Aorta (tissue), 5 donors: ENCODE results near the gene RNASET2. TPM values are rescaled to one million over a fixed set of nuclear protein-coding genes. Genes with fewer than 3 reads are reported as not detected.
"Not testable (repeated sequence)": the region's sequence is repeated elsewhere in the genome, so short reads cannot be mapped to it uniquely, and the experiment has no call there.

Experiments used
- ATAC-seq: fragments of 200-7000 bp; cut with Tn5 transposase; one replicate; pipeline ENCODE4 v1.9.1; 2022; ENCODE audit warnings: moderate library complexity; ENCODE audit not compliant: low FRiP score
- DNase-seq, 2 donors: peaks; one replicate each; pipeline ENCODE4 v3.0.0-alpha.2; 2020
- H3K27ac ChIP-seq, 2 donors: one replicate each; pipeline ENCODE4 v1.5.1; 2013; ENCODE audit warnings: low read length in 2 of 2, mild to moderate bottlenecking in 2 of 2, moderate library complexity in 2 of 2, control low read depth in 1 of 2, inconsistent platforms in 1 of 2, low read depth in 1 of 2
- H3K27me3 ChIP-seq, 2 donors: one replicate each; pipeline ENCODE4 v1.6.1; 2013; ENCODE audit warnings: control low read depth in 1 of 2, low read length in 1 of 2, mild to moderate bottlenecking in 1 of 2, moderate library complexity in 1 of 2; ENCODE audit not compliant: insufficient read depth in 2 of 2, control insufficient read depth in 1 of 2
- H3K36me3 ChIP-seq, 2 donors: one replicate each; pipeline ENCODE4 v1.6.1; 2013; ENCODE audit warnings: control low read depth in 1 of 2, low read length in 1 of 2, mild to moderate bottlenecking in 1 of 2; ENCODE audit not compliant: insufficient read depth in 2 of 2, control insufficient read depth in 1 of 2
- H3K4me1 ChIP-seq, 2 donors: one replicate each; pipeline ENCODE4 v1.6.1; 2013; ENCODE audit warnings: low read length in 2 of 2, control low read depth in 1 of 2, mild to moderate bottlenecking in 1 of 2, moderate library complexity in 1 of 2; ENCODE audit not compliant: insufficient read depth in 2 of 2, control insufficient read depth in 1 of 2
- H3K4me3 ChIP-seq, 2 donors: one replicate each; pipeline ENCODE4 v1.5.1; 2013; ENCODE audit warnings: low read length in 2 of 2, control low read depth in 1 of 2, mild to moderate bottlenecking in 1 of 2
- H3K9me3 ChIP-seq: one replicate; pipeline ENCODE4 v1.6.1; 2013; ENCODE audit warnings: mild to moderate bottlenecking, low read length; ENCODE audit not compliant: control insufficient read depth
- WGBS, 2 donors: extraction: QIAGEN DNeasy Blood & Tissue Kit; methylation state at CpG; one replicate each; pipeline ENCODE4 v1.1.7; 2013; 5-methylcytosine and 5-hydroxymethylcytosine counted together
- intact Hi-C, 2 donors: fragments of 100-400 bp; cut with DNase I; formaldehyde crosslinking; loops; one replicate each; pipeline versions ENCODE4 v1.14.2 to v1.15.0; 2022
- polyA plus RNA-seq, 2 donors: library from polyadenylated mRNA; stranded (reverse); fragments of 200-250 nt; gene quantifications; one replicate each; pipeline ENCODE4 v1.2.3, GENCODE V29; 2013
- total RNA-seq, 2 donors: library from RNA; stranded (reverse); fragmentation: NEBNext Ultra II Directional; extraction: Animal tissue kit (Norgen Biotek cat#: 25700); gene quantifications; one replicate each; pipeline ENCODE4 v1.2.1, GENCODE V29; 2021
- donor health status: healthy with polysubstance abuse.
- donor health status: Bipolar disorder and iron deficiency.
- donor health status: DM: no; HTN: no; CAD: no.
- donor health status: DM: no; HTN: no; CAD: no.
- donor health status: DM: yes; HTN: yes; CAD: no.

RNASET2 gene
- total and polyA plus RNA-seq, 4 donors = 23.3 to 64.8 (median 34.4) TPM

GRCh38 chr6:166900956-166901607 is 55.3 kb downstream of the RNASET2 start:
- H3K4me1 ChIP-seq = no peaks in the 10 kb centered on the region
- no peak overlapping the region for H3K4me3 ChIP-seq
- ATAC-seq (no peak), DNase-seq (no peak)
- no peak overlapping the region for H3K27ac ChIP-seq
- intact Hi-C loops = no loop called here
- H3K36me3 ChIP-seq = no peaks in the 10 kb centered on the region
- H3K9me3 ChIP-seq = peaks cover 2% of the 10 kb centered on the region
- H3K27me3 ChIP-seq = no peaks in the 10 kb centered on the region
- WGBS, 2 donors = 92 to 95% methylated on average over 53 of the region's 53 CpGs

- WGBS, 2 donors = 91 to 96% methylated on average over 61 of the region's 61 CpGs
- Histone ChIP-seq H3K27ac (no peak overlapping the region), H3K4me3 (no peak overlapping the region)
These were observed 56.1 kb downstream of the RNASET2 start for GRCh38 chr6:166900130-166900708.

GRCh38 chr6:166898910-166899309 is 57.4 kb downstream of the RNASET2 start:
- Histone ChIP-seq H3K27ac (no peak overlapping the region), H3K27me3 (no peaks in the 10 kb centered on the region), H3K9me3 (peaks cover 2% of the 10 kb centered on the region), H3K36me3 (no peaks in the 10 kb centered on the region), H3K4me1 (no peaks in the 10 kb centered on the region), H3K4me3 (no peak overlapping the region)
- WGBS, 2 donors = 96% methylated on average over 35 to 36 of the region's 36 CpGs
- intact Hi-C loops = no loop called here
- ATAC-seq = no peak
- DNase-seq = no peak

More at GRCh38 chr6:166900130-166900708, 56.1 kb downstream of the RNASET2 start:
- ATAC-seq (no peak), DNase-seq (no peak)
- Histone ChIP-seq H3K27me3 (no peaks in the 10 kb centered on the region), H3K36me3 (no peaks in the 10 kb centered on the region), H3K9me3 (peaks cover 2% of the 10 kb centered on the region), H3K4me1 (no peaks in the 10 kb centered on the region)
- intact Hi-C loops = no loop called here

GRCh38 chr6:166894614-166895013 is 61.7 kb downstream of the RNASET2 start:
- H3K27me3 ChIP-seq, H3K9me3 ChIP-seq, H3K4me1 ChIP-seq, DNase-seq, intact Hi-C loops, H3K4me3 ChIP-seq, ATAC-seq, H3K27ac ChIP-seq, H3K36me3 ChIP-seq: not testable (repeated sequence)
- WGBS, 2 donors = 88 to 93% methylated on average over 7 of the region's 7 CpGs

- H3K9me3 ChIP-seq, intact Hi-C loops, H3K27me3 ChIP-seq, ATAC-seq, H3K4me1 ChIP-seq, H3K27ac ChIP-seq, H3K36me3 ChIP-seq, DNase-seq, H3K4me3 ChIP-seq: not testable (repeated sequence)
- 28 to 45% methylated on average over 5 of the region's 5 CpGs for WGBS, 2 donors
These were observed 63.9 kb downstream of the RNASET2 start for GRCh38 chr6:166892472-166892871.

- H3K9me3 ChIP-seq, H3K36me3 ChIP-seq, H3K4me1 ChIP-seq, H3K27ac ChIP-seq, DNase-seq, ATAC-seq, H3K27me3 ChIP-seq, intact Hi-C loops, H3K4me3 ChIP-seq: not testable (repeated sequence)
- WGBS, 2 donors = 78 to 86% methylated on average over 4 of the region's 4 CpGs
These were observed 69.6 kb downstream of the RNASET2 start for GRCh38 chr6:166886773-166887172.

- H3K4me3 ChIP-seq, ATAC-seq, H3K27ac ChIP-seq, DNase-seq, H3K9me3 ChIP-seq, H3K36me3 ChIP-seq, H3K27me3 ChIP-seq, H3K4me1 ChIP-seq, intact Hi-C loops: not testable (repeated sequence)
- WGBS, 2 donors = 81 to 82% methylated on average over 11 of the region's 11 CpGs
These were observed 71.4 kb downstream of the RNASET2 start for GRCh38 chr6:166884958-166885357.

GRCh38 chr6:166879594-166879993 is 76.8 kb downstream of the RNASET2 start:
- no peak for ATAC-seq
- Histone ChIP-seq H3K4me3 (no peak overlapping the region), H3K36me3 (no peaks in the 10 kb centered on the region), H3K4me1 (no peaks in the 10 kb centered on the region), H3K9me3 (no peaks in the 10 kb centered on the region), H3K27me3 (no peaks in the 10 kb centered on the region), H3K27ac (no peak overlapping the region)
- no peak for DNase-seq
- intact Hi-C loops = no loop called here
- 86 to 90% methylated on average over 1 of the region's 1 CpG for WGBS, 2 donors
